GM13977 (cell line): ENCODE data around the gene TMEM128.
"Not testable (repeated sequence)": the region's sequence is repeated elsewhere in the genome, so short reads cannot be mapped to it uniquely, and the experiment has no call there.

ENCODE experiments used
- DNase-seq: peaks from one replicate; pipeline ENCODE4 v3.0.0; 2012; ENCODE audit warnings: low spot score
- CTCF ChIP-seq: IDR thresholded peaks from 2 replicates; pipeline ENCODE4 v1.5.1; 2012; ENCODE audit warnings: mild to moderate bottlenecking, control low read depth; ENCODE audit not compliant: insufficient read depth; ENCODE audit errors: extremely low read depth, missing control alignments
- in situ Hi-C: fragments of 300-500 bp; cut with MboI; formaldehyde crosslinking; loops from one replicate; pipeline ENCODE4 v1.12.0; 2022; ENCODE audit warnings: low sequenced_read_pairs, low pct_unique_long_range_greater_than_20kb, mixed read lengths, inconsistent platforms; ENCODE audit not compliant: unreplicated experiment

The TMEM128 gene

GRCh38 chr4:4225915-4226605, 22.0 kb downstream of the TMEM128 start:
- TF ChIP-seq CTCF, result no peak
- in situ Hi-C loops, result no loop called here

GRCh38 chr4:4217113-4217512, 30.9 kb downstream of the TMEM128 start:
- DNase-seq, result no peak
- TF ChIP-seq CTCF, result no peak
- in situ Hi-C loops, result no loop called here

More at GRCh38 chr4:4225915-4226605, 22.0 kb downstream of the TMEM128 start:
- DNase-seq, result no peak

GRCh38 chr4:4216648-4217047, 31.4 kb downstream of the TMEM128 start:
- TF ChIP-seq CTCF, result no peak
- no peak for DNase-seq
- in situ Hi-C loops, result no loop called here

GRCh38 chr4:4213674-4214073, 34.3 kb downstream of the TMEM128 start:
- DNase-seq, in situ Hi-C loops: not testable (repeated sequence)

GRCh38 chr4:4206204-4206603, 41.8 kb downstream of the TMEM128 start:
- no peak for TF ChIP-seq CTCF
- DNase-seq, result no peak
- in situ Hi-C loops, result no loop called here

- TF ChIP-seq CTCF, result no peak
- DNase-seq, result no peak
- in situ Hi-C loops, result no loop called here
Measured at GRCh38 chr4:4204401-4204745, 43.6 kb downstream of the TMEM128 start.

GRCh38 chr4:4203688-4204400, 44.2 kb downstream of the TMEM128 start:
- TF ChIP-seq CTCF, result no peak
- no peak for DNase-seq
- in situ Hi-C loops, result no loop called here
